ENCODE data around the gene FAM32A.

- TF ChIP-seq CTCF (IDR thresholded peaks at IDR 0.05): no peak
- TF ChIP-seq POLR2A (IDR thresholded peaks at IDR 0.05): no peak
These were observed 42.8 kb downstream of the FAM32A start for GRCh38 chr19:16227837-16228636.

Measured in testis (tissue), 2 donors.